OCI-LY7 (cell line): ENCODE data around the gene PLCXD1.

Experiments
- CTCF ChIP-seq: fragments of 200-600 bp; sonication (generic); conservative IDR thresholded peaks from 2 replicates; pipeline ENCODE4 v1.5.1; 2014; ENCODE audit warnings: mild to moderate bottlenecking, antibody characterized with exemption, low read length, moderate library complexity, mixed read lengths
- EZH2phosphoT487 ChIP-seq: fragments of 200-600 bp; sonication (generic); IDR thresholded peaks from 2 replicates; pipeline ENCODE4 v1.6.1; 2018; ENCODE audit warnings: low read depth, borderline replicate concordance, mild to moderate bottlenecking, mixed run types, antibody characterized with exemption, low read length, moderate library complexity, mixed read lengths

GRCh38 chrX:265502-265901 is 15.7 kb upstream of the PLCXD1 start:
- no peak for TF ChIP-seq CTCF
- TF ChIP-seq EZH2phosphoT487: no peak
